Kidney glomerular epithelial cell (primary cell): ENCODE results near the gene GCNT3.

Source experiments
- DNase-seq: peaks from one replicate; lab custom pipeline; 2025; lab: John Stamatoyannopoulos, UW

The GCNT3 gene

GRCh38 chr15:59611276-59612260 is at the start of gene GCNT3:
GCNT3 (plus strand) TSS chr15:59611783; CDS start chr15:59618239, 6,456 bp downstream.
- peak; percentile 98 for DNase-seq

- no peak for DNase-seq
These were observed 49.0 kb upstream of the GCNT3 start for GRCh38 chr15:59562448-59563186.

- DNase-seq, result no peak
These were observed 46.3 kb upstream of the GCNT3 start for GRCh38 chr15:59565299-59565698.

- DNase-seq, result no peak
These were observed 44.3 kb upstream of the GCNT3 start for GRCh38 chr15:59567324-59567723.

- DNase-seq, result no peak
These were observed 42.1 kb upstream of the GCNT3 start for GRCh38 chr15:59569477-59569876.

GRCh38 chr15:59570315-59570714 is 41.3 kb upstream of the GCNT3 start:
- no peak for DNase-seq

GRCh38 chr15:59571606-59572005 is 40.0 kb upstream of the GCNT3 start:
- DNase-seq, result no peak

- no peak for DNase-seq
These were observed 28.5 kb upstream of the GCNT3 start for GRCh38 chr15:59583088-59583487.

- DNase-seq, result peak; percentile 46
These were observed 24.3 kb upstream of the GCNT3 start for GRCh38 chr15:59587085-59587826.

- DNase-seq, result no peak
These were observed 21.6 kb upstream of the GCNT3 start for GRCh38 chr15:59590027-59590426.

GRCh38 chr15:59591356-59591755 is 20.2 kb upstream of the GCNT3 start:
- no peak for DNase-seq

- peak; percentile 100 for DNase-seq
These were observed 17.1 kb upstream of the GCNT3 start for GRCh38 chr15:59594493-59594942.

- DNase-seq, result no peak
These were observed 16.6 kb upstream of the GCNT3 start for GRCh38 chr15:59594991-59595390.

GRCh38 chr15:59595434-59595915 is 16.1 kb upstream of the GCNT3 start:
- DNase-seq, result peak; percentile 76

GRCh38 chr15:59596640-59597039 is 14.9 kb upstream of the GCNT3 start:
- DNase-seq, result no peak

- DNase-seq, result no peak
These were observed 13.1 kb upstream of the GCNT3 start for GRCh38 chr15:59598461-59598860.

GRCh38 chr15:59605994-59606393 is 5.6 kb upstream of the GCNT3 start:
- DNase-seq, result no peak

- DNase-seq, result no peak
These were observed 1.6 kb upstream of the GCNT3 start for GRCh38 chr15:59609730-59610712.

GRCh38 chr15:59614153-59614552 is 2.6 kb downstream of the GCNT3 start:
- DNase-seq, result no peak

GRCh38 chr15:59615661-59616060 is 4.1 kb downstream of the GCNT3 start:
- no peak for DNase-seq

GRCh38 chr15:59616379-59616778 is 4.8 kb downstream of the GCNT3 start:
- peak; percentile 90 for DNase-seq
